Tibial artery (tissue), 4 donors: ENCODE results near the gene KRCC1.
A peak's percentile ranks its signal among the peaks of the same experiment; 100 is the strongest.

Source experiments
- DNase-seq, 2 donors: peaks; one replicate each; pipeline ENCODE4 v3.0.0-alpha.2; 2019
- H3K27ac ChIP-seq, 2 donors: fragments of 200-600 bp; sonication (generic) in 1 of 2; 1 replicate in 1 of 2; 2 replicates in 1 of 2; pipeline ENCODE4 v1.5.1; 2018 to 2019; ENCODE audit warnings: mild to moderate bottlenecking in 1 of 2
- H3K27me3 ChIP-seq, 2 donors: fragments of 200-600 bp; sonication (generic) in 1 of 2; one replicate each; pipeline versions ENCODE4 v1.5.1 to v1.6.0; 2016 to 2019
- H3K36me3 ChIP-seq, 3 donors: fragments of 200-600 bp; sonication (generic) in 2 of 3; one replicate each; pipeline ENCODE4 v1.5.1; 2016 to 2019; ENCODE audit warnings: mild to moderate bottlenecking in 2 of 3
- H3K4me1 ChIP-seq, 4 donors: fragments of 200-600 bp; sonication (generic) in 2 of 4; 1 replicate in 3 of 4; 2 replicates in 1 of 4; pipeline ENCODE4 v1.5.1; 2016 to 2019
- H3K4me3 ChIP-seq, 2 donors: fragments of 200-600 bp; sonication (generic) in 1 of 2; 1 replicate in 1 of 2; 2 replicates in 1 of 2; pipeline ENCODE4 v1.5.1; 2018 to 2019; ENCODE audit warnings: mild to moderate bottlenecking in 2 of 2
- H3K9me3 ChIP-seq, 3 donors: fragments of 200-600 bp; sonication (generic) in 1 of 3; one replicate each; pipeline ENCODE4 v1.5.1; 2016 to 2019
- CTCF ChIP-seq, 2 experiments: fragments of 200-600 bp in 1 of 2; fragments of 450-650 bp in 1 of 2; IDR thresholded peaks; one replicate each; pipeline ENCODE4 v1.5.1; 2017 to 2019; ENCODE audit warnings: antibody characterized with exemption in 2 of 2, mild to moderate bottlenecking in 1 of 2, moderate library complexity in 1 of 2
- intact Hi-C: fragments of 100-400 bp; cut with DNase I; formaldehyde crosslinking; loops from one replicate; pipeline ENCODE4 v1.15.0; 2023; ENCODE audit warnings: low total_unique reads

The KRCC1 gene

GRCh38 chr2:88055371-88056128, at the start of gene KRCC1:
KRCC1 (minus strand) TSS chr2:88055783; CDS start chr2:88028563, 27,220 bp downstream.
- peak; percentile 94 to 98 for DNase-seq
- H3K27ac ChIP-seq: peak within 1 kb of the TSS; percentile 95 to 97
- no peaks in the 10 kb centered on the region for H3K9me3 ChIP-seq
- intact Hi-C loops: loop anchor here (5.0 kb wide), 1 partner anchor 38 kb away; the partner anchor contains the start of gene RNU2-63P
- peak; percentile 12 to 16 for TF ChIP-seq CTCF (IDR thresholded peaks at IDR 0.05)
- H3K4me1 ChIP-seq: peaks cover 0 to 25% (median 17%) of the 10 kb centered on the region in 4 donors
- no peaks in the 10 kb centered on the region for H3K27me3 ChIP-seq
- H3K36me3 ChIP-seq: no peaks in the 10 kb centered on the region
- H3K4me3 ChIP-seq: peak within 1 kb of the TSS; percentile 86 to 96

GRCh38 chr2:88100489-88100858, 44.9 kb upstream of the KRCC1 start:
- no peak overlapping the region for H3K27ac ChIP-seq
- H3K4me3 ChIP-seq: no peak overlapping the region
- TF ChIP-seq CTCF (IDR thresholded peaks at IDR 0.05): no peak
- H3K4me1 ChIP-seq: no peaks in the 10 kb centered on the region
- no peaks in the 10 kb centered on the region for H3K36me3 ChIP-seq
- no peaks in the 10 kb centered on the region for H3K27me3 ChIP-seq
- intact Hi-C loops: no loop called here
- no peak for DNase-seq
- H3K9me3 ChIP-seq: no peaks in the 10 kb centered on the region

- intact Hi-C loops: no loop called here
- DNase-seq: no peak
- Histone ChIP-seq H3K4me1 (no peaks in the 10 kb centered on the region), H3K27me3 (no peaks in the 10 kb centered on the region), H3K36me3 (no peaks in the 10 kb centered on the region), H3K27ac (no peak overlapping the region), H3K9me3 (no peaks in the 10 kb centered on the region), H3K4me3 (no peak overlapping the region)
- no peak for TF ChIP-seq CTCF (IDR thresholded peaks at IDR 0.05)
Measured at GRCh38 chr2:88099798-88100488, 44.4 kb upstream of the KRCC1 start.

GRCh38 chr2:88098558-88098900, 42.9 kb upstream of the KRCC1 start:
- TF ChIP-seq CTCF (IDR thresholded peaks at IDR 0.05): no peak
- Histone ChIP-seq H3K36me3 (no peaks in the 10 kb centered on the region), H3K9me3 (no peaks in the 10 kb centered on the region), H3K4me3 (no peak overlapping the region), H3K27ac (no peak overlapping the region), H3K4me1 (no peaks in the 10 kb centered on the region), H3K27me3 (no peaks in the 10 kb centered on the region)
- no peak for DNase-seq
- intact Hi-C loops: no loop called here

GRCh38 chr2:88097891-88098557, 42.4 kb upstream of the KRCC1 start:
- intact Hi-C loops: no loop called here
- no peak for DNase-seq
- H3K4me3 ChIP-seq: no peak overlapping the region
- no peaks in the 10 kb centered on the region for H3K9me3 ChIP-seq
- TF ChIP-seq CTCF (IDR thresholded peaks at IDR 0.05): no peak
- H3K27ac ChIP-seq: no peak overlapping the region
- no peaks in the 10 kb centered on the region for H3K27me3 ChIP-seq
- no peaks in the 10 kb centered on the region for H3K4me1 ChIP-seq
- H3K36me3 ChIP-seq: no peaks in the 10 kb centered on the region
